IPS DF 19.7 (cell line): ENCODE measurements around the gene EFCAB10.
"Not testable (repeated sequence)": the region's sequence is repeated elsewhere in the genome, so short reads cannot be mapped to it uniquely, and the experiment has no call there.

Source experiments
- DNase-seq: peaks from one replicate; pipeline ENCODE4 v3.0.0-alpha.2; 2013; ENCODE audit warnings: low read depth, low spot score

Gene EFCAB10

GRCh38 chr7:105599080-105599479, 17.8 kb upstream of the EFCAB10 start:
- not testable (repeated sequence) for DNase-seq

- DNase-seq: no peak
Measured at GRCh38 chr7:105596866-105597265, 15.6 kb upstream of the EFCAB10 start.

DNA sequence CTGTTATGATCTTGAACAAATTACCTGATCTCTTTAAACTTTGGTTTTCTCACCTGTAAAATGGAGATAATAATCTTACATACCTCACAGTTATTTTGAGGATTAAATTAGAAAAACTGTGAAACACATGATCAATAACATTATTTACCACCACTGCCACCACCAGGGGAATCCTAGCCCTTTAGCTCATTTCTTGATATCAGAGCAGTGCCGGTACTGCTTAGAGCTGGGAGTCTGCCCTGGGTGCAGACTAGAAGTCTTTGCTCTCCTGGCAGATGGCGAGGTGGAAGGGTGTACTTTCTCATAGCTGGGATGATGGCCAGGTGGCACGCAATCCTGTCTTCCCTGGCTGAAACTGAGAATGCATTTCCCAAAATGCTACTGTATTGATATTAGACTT, 12.7 kb upstream of the EFCAB10 start:
- DNase-seq: no peak

DNA sequence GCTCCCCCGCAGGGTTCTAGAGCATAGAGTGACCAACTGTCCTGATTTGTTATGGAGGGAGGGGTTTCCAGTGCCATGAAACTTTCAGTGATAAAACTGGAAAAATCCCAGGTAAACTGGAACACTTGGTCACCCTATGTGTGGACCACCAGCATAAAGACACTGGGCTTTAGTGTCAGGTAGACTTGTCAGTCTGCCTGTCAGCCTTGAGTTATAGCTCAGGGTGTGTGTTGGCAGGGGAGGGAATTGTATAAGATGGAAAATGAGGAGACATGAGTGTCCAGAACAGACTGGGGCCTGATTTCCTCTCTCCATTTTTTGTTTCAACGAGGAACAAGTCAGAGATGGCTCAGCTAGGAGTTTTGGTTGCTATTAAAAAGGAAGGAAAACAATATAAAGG, 10.2 kb upstream of the EFCAB10 start:
- DNase-seq: no peak

DNA sequence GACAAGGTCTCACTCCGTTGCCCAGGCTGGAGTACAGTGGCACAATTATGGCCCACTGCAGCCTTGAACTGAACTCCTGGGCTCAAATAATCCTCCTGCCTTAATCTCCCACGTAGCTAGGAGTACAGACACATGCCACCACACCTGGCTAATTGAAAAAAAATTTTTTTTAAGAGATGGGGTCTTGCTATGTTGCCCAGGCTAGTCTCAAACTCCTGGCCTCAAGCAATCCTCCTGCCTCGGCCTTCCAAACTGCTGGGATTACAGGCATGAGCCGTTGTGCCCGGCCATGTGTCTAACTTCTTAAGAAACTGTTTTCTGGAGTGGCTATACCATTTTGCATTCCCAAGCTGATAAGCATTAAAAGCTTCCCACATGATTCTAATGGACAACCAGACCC, 9.5 kb upstream of the EFCAB10 start:
- DNase-seq: no peak

DNA sequence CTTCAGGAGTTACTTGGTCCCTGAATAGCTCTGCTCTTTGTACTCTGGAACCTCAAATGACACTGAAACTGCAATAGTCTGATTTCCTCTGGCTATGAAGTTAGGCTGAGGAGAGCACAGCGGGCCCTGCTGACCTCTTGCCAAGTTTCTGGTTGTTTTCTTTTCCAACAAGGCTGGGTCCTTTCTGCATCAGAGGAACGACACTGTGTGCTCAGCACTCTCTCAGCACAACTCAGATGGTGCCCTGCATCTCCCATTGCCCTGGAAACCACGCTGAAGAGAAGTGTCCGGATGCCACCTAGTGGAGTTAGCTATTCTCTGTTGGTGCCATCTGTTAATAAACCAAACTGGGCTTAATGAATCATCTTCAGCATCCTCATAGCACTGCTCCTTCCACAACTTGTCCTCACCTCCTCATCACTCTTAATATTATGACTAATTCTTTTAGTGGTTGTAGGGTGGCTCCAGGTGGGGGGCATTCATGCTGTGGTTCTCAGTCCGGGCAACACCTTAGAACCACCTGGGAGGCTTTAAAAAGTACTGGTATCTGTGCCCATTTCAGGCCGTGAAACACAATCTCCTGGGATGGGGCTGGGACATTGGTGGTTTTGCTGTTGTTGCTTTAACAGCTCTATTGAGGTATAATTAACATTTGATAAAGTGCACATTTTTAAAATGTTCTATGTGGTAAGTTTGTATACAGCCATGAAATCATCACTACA, 8.2 kb upstream of the EFCAB10 start:
- DNase-seq: no peak

- DNase-seq: no peak
Measured at GRCh38 chr7:105587909-105588635, 6.8 kb upstream of the EFCAB10 start.

GRCh38 chr7:105585850-105586500, 4.7 kb upstream of the EFCAB10 start:
- no peak for DNase-seq

GRCh38 chr7:105584165-105584564, 2.9 kb upstream of the EFCAB10 start:
- DNase-seq: no peak

DNA sequence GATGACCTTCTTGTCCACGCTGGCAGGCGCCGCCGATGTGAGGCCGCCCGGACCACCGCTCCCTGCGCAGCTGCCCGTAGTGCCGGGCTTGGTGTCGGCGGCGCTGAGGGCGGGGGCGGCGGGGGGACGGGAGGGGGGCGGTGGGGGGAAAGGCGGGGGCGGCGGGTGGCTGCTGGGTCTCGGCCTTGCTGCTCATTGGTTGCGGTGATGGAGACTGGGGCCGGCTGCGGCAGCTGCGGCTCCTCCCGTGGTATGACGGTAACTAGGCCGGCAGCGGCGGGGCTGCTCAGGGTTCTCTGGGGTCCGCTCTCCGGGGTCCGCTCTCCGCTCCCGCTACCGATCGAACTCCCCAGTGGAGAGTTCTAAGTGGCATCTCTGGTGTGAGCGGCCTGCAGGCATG, 1.8 kb upstream of the EFCAB10 start:
- no peak for DNase-seq

DNA sequence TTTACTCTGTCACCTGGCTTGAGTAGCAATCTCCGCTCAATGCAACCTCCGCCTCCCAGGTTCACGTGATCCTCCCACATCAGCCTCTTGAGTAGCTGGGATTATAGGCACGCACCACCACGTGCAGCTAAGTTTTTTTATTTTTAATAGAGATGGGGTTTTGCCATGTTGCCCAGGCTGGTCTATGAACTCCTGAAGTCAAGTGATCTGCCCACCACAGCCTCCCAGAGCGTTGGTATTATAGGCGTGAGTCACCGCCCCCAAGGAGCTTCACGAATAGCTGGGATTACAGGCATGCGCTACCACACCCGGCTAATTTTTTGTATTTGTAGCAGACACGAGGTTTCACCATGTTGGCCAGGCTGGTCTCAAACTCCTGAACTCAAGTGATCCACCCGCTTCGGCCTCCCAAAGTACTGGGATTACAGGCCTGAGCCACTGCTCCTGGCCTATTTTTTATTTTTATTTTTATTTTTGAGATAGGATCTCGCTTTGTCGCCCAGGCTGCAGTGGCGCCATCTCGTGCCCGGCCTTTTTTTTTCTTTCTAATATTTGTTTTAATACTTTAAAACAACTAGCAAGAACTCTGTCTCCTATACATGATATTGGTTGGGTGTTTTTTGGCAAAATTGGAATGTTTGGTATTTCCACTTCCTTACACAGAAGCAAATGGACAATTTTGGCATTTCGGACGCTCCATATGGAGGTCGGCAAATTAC, 1.1 kb downstream of the EFCAB10 start:
- DNase-seq: no peak

GRCh38 chr7:105578496-105578895, 2.8 kb downstream of the EFCAB10 start:
- no peak for DNase-seq

GRCh38 chr7:105577251-105577650, 4.0 kb downstream of the EFCAB10 start:
- no peak for DNase-seq

DNA sequence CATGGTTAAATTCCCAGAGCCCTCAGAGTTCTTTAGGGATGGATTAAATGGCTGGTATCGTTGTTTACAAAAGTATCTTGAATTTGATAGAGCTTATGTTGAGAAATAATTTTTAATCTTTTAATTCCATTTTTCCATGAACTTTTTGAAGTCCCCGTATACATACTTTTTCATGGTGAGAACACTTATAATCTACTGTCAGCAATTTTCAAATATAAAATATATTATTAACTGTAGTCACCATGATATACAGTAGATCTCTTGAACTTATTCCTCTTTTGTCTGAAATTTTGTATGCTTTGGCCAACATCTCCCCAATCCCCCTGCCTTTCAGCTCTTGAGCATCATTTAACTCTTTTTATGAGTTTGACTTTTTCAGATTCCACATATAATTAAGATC, 9.4 kb downstream of the EFCAB10 start:
- no peak for DNase-seq

GRCh38 chr7:105567821-105568220, 13.5 kb downstream of the EFCAB10 start:
- no peak for DNase-seq

DNA sequence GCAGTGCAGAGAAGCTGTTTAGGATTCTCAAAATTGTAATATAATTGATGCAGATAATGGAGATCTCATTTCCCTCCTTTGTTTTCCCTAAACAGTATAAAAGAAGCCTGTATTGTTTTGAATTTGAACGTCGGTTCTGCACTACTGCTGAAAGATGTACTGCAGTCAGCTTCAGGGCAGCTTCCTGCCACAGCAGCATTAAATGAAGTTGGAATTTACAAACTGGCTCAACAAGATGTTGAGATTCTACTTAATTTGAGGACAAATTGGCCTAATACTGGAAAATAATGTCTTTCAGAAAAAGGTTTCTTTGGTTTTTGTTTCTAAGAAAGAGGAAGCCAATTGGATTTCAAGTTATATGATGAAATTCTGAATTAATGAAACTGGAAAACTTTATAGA, 14.3 kb downstream of the EFCAB10 start:
- DNase-seq: no peak

- no peak for DNase-seq
Measured at GRCh38 chr7:105565190-105565589, 16.1 kb downstream of the EFCAB10 start.

DNA sequence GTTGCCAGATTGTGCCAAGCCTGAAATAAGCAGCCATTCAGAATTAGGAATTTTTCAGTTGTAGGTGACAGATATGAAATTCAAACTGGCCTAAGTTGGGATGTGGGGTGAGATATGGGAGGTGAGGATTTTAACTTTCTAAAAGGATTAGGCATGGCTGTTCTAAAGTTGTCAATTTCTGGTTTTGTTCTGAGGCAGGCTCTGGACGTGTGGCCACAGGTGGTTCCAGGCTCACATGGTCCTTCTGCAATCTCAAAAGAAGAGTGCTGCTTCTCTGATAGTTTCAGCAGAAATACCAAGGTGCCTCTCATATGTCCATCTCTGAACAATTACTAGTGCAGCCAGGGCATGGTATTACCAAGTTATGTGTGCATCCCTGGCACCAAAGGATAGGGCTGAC, 21.4 kb downstream of the EFCAB10 start:
- no peak for DNase-seq

- no peak for DNase-seq
Measured at GRCh38 chr7:105538339-105538738, 43.0 kb downstream of the EFCAB10 start.

DNA sequence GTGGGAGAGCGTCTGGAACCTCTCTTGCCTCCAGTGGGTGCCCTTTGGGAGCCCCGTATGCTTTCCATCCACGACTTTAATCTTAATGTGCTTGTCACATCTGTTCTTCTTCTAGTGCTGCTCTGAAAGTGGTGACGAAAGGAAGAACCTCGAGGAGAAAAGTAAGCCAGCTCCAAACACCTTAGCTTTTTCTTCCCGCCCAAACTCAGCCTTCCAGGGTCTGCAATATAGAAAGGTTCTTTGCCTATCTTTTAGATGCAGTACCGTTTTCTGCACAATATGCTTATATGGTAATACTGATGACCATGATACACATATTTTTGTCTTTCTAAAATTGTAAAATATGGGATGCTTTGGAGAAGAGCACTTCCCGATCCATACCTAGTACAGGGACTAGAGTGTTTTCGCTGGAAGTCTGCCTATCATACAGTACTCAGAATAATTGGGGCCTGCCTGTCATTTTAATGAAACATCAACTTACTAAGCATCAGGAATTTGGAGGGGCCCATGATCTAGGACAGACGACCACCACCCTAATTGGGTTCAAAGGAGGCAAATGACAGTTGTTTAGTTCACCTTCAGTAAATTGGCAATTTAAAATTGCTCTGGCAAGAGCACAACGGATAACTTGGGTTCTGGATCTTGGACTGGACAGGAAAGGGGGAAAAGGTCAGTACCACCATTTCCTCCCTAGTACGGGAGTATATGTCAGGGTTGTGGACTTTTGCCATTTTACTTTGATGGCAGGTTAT, 48.4 kb downstream of the EFCAB10 start:
- no peak for DNase-seq
